ENCODE measurements around the gene ACKR3.

The ACKR3 gene

DNA sequence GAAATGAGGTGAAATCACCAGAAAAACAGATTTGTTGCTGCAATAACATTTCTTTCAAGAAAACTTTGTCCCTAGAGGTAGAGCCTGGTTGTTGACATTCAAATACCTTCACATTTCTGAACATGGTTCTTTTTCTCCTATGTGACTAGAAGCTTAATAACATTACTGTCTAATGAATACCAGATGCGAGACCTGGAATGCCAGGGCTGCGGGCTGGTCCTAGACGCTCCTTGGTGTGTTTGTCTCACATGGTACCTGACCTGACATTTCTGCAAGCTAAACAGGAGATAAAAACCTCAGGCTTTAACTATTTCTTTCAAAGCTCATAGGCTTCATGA lies 38.5 kb downstream of the ACKR3 start:
- no peak for DNase-seq (ENCODE audit: low spot score)
- ChIA-PET CTCF (no interaction called here), POLR2A (ENCODE audit: low non-redundant PET) (no interaction called here)
- TF ChIP-seq, protein P1, sequence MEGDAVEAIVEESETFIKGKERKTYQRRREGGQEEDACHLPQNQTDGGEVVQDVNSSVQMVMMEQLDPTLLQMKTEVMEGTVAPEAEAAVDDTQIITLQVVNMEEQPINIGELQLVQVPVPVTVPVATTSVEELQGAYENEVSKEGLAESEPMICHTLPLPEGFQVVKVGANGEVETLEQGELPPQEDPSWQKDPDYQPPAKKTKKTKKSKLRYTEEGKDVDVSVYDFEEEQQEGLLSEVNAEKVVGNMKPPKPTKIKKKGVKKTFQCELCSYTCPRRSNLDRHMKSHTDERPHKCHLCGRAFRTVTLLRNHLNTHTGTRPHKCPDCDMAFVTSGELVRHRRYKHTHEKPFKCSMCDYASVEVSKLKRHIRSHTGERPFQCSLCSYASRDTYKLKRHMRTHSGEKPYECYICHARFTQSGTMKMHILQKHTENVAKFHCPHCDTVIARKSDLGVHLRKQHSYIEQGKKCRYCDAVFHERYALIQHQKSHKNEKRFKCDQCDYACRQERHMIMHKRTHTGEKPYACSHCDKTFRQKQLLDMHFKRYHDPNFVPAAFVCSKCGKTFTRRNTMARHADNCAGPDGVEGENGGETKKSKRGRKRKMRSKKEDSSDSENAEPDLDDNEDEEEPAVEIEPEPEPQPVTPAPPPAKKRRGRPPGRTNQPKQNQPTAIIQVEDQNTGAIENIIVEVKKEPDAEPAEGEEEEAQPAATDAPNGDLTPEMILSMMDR (conservative IDR thresholded peaks at IDR 0.05; ENCODE audit: low read depth): no peak
- no peak overlapping the region for H3K27ac ChIP-seq

DNA sequence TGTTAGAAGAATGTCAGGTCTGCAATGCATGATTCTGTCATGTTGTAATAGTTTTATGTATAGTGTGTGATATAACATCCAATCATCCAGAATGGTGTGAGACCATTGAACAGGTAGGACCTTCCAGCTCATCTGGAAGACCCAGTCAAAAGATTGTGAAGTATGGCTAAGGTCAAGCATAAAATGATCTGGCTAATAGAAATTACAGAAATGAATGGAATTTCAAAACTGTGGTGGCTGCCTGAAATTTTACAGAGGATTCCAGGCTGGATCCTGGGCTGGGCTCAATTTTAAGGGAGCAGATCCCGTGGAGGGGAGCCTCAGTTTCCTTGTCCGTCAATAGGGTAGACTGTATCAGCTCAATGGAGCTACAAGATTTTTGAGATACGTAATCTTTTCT lies 39.1 kb downstream of the ACKR3 start:
- DNase-seq (ENCODE audit: low spot score): no peak
- CTCF ChIA-PET: no interaction called here
- POLR2A ChIA-PET (ENCODE audit: low non-redundant PET): no interaction called here
- TF ChIP-seq, protein P1 (conservative IDR thresholded peaks at IDR 0.05; ENCODE audit: low read depth): no peak
- no peak overlapping the region for H3K27ac ChIP-seq

DNA sequence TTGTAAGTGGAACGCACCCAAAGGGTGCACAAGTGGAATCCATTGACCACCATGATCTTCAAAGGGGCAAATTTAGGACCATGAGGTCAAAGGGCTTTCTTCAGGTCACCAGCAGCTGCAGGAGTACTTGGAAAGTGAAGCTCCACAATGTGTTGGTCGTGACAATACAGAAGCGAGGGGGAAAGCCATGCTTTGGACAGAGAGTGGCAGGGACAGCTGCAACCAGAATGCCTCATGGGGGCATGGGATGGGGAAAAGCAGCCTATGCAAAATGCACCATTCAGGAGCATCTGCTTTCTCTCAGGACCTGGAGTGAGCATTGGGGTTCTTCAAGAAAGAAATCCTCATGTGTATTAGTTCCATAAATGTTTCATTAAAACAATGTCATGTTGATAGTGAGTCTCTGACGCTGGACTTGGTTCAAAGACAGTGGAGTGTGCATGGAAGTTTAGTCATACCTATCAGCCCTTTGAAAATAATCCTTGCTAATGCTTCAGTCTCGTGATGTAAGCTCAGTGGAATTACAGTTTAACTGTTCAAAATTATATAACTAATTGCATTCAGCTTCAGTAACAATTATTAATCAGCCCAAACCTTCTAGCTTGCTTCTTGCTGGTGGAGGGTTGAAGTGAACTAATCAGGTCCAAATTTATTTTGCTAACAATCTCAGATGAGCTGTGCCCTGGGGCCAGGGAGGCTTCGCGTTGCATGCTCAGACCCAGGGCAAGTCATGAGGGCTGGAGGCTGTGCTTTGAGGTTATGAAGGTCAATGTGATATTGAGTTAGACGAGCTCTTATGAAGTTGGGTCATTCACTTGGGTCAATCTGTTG lies 41.6 kb downstream of the ACKR3 start:
- ChIA-PET POLR2A (ENCODE audit: low non-redundant PET) (no interaction called here), CTCF (no interaction called here)
- DNase-seq (ENCODE audit: low spot score): no peak
- TF ChIP-seq, protein P1 (conservative IDR thresholded peaks at IDR 0.05; ENCODE audit: low read depth): no peak
- H3K27ac ChIP-seq: no peak overlapping the region

DNA sequence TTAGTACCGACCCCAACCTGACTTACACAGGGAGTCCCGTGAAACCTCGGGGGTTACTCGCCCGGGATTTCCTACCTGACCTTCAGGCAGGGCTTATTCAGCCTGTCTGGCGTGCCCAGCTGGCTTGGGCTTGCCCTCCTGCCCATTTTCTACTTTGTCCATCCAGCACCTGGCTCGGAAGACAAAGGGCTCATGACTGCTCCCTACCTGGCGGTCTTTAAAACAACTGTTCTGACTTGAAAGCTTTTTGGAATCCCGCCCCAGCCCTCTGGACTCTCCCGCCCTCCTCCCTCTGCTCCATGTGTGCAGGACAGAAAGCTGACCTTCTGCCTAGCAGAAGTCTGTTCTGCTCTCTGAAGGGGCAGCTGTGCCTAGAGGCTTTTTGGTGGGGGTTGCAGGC lies 43.1 kb downstream of the ACKR3 start:
- ChIA-PET CTCF (no interaction called here), POLR2A (ENCODE audit: low non-redundant PET) (no interaction called here)
- H3K27ac ChIP-seq: no peak overlapping the region
- TF ChIP-seq, protein P1 (conservative IDR thresholded peaks at IDR 0.05; ENCODE audit: low read depth): no peak
- no peak for DNase-seq (ENCODE audit: low spot score)

DNA sequence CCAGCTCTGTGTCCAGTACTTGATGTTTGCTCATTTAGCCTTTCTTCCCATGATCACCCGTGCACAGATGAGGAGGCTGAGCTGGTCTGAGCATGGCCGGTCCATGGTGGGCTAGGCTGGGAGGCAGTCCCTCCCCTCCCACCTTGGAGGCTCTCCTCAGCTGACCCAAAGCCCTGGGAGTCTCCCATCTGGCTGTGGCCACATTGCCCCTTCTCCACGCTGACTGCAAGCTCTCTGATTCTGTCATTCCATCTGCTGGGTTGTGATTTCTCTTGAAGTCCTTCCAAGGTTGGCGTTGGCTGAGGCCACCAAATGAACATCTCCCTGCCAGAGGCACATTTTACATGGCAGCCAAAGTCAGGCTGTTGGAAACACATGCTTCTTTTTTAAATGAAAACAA lies 44.0 kb downstream of the ACKR3 start:
- H3K27ac ChIP-seq: no peak overlapping the region
- ChIA-PET CTCF (no interaction called here), POLR2A (ENCODE audit: low non-redundant PET) (no interaction called here)
- DNase-seq (ENCODE audit: low spot score): no peak
- TF ChIP-seq, protein P1 (conservative IDR thresholded peaks at IDR 0.05; ENCODE audit: low read depth): no peak

DNA sequence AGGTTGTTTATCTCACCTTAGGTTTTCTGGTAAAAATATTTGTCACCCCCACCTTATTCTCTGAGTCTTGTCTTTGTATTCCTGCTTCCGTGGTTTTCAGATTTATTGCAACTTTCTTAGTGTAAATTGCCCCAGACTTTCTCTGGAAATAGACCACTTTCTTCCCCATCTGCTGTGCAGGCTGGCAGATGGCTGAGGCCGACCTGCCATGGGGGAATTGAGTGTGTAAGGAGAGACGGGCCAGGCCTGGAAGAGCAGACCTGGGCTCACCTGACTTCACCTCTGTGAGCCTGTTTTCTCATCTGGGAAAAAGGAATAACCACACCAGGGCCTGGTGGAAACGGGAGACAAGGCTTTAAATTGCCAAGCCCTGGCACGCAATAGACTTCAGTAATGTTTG lies 44.9 kb downstream of the ACKR3 start:
- H3K27ac ChIP-seq: no peak overlapping the region
- no peak for DNase-seq (ENCODE audit: low spot score)
- POLR2A ChIA-PET (ENCODE audit: low non-redundant PET): no interaction called here
- CTCF ChIA-PET: interaction anchor here (0.7 kb wide), 1 partner anchor 15 kb away, joined by 3 read pairs; no protein-coding TSS in a partner anchor
- TF ChIP-seq, protein P1 (conservative IDR thresholded peaks at IDR 0.05; ENCODE audit: low read depth): no peak
